OCI-LY3 (cell line): Measurements from ENCODE around the gene GSDME.

Experiments used
- H2AFZ ChIP-seq: fragments of 200-600, 300-600 bp; shearing (Covaris generic); 2 replicates; pipeline ENCODE4 v1.6.0; 2014; ENCODE audit warnings: antibody characterized with exemption, low read depth, low read length
- H3K27ac ChIP-seq: fragments of 200-600, 300-600 bp; sonication (generic); 2 replicates; pipeline ENCODE4 v1.5.1; 2014; ENCODE audit warnings: mild to moderate bottlenecking, low read length, moderate library complexity, mixed read lengths
- H3K27me3 ChIP-seq: fragments of 200-600, 300-600 bp; sonication (generic); 2 replicates; pipeline ENCODE4 v1.6.1; 2014; ENCODE audit warnings: low read depth, low read length, mixed read lengths
- H3K36me3 ChIP-seq: fragments of 200-600, 300-600 bp; sonication (generic); replicated peaks from 2 replicates; pipeline ENCODE3; 2014; ENCODE audit warnings: low read depth, low read length, mixed read lengths
- H3K4me1 ChIP-seq: fragments of 300-600, 200-600 bp; sonication (generic); 2 replicates; pipeline ENCODE4 v1.6.1; 2014; ENCODE audit warnings: low read length, mixed read lengths
- H3K4me2 ChIP-seq: fragments of 200-600, 300-600 bp; sonication (generic); 2 replicates; pipeline ENCODE4 v1.6.1; 2014; ENCODE audit warnings: low read length, mixed read lengths
- H3K4me3 ChIP-seq: fragments of 300-600, 200-600 bp; sonication (generic); 2 replicates; pipeline ENCODE4 v1.5.1; 2014; ENCODE audit warnings: antibody characterized with exemption, mild to moderate bottlenecking, low read length, moderate library complexity
- H3K79me2 ChIP-seq: fragments of 300-600, 200-600 bp; shearing (Covaris generic); 2 replicates; pipeline ENCODE4 v1.6.1; 2014; ENCODE audit warnings: mild to moderate bottlenecking, low read length, mixed read lengths
- H3K9ac ChIP-seq: fragments of 300-600, 200-600 bp; shearing (Covaris generic); 2 replicates; pipeline ENCODE4 v1.6.0; 2014; ENCODE audit warnings: mild to moderate bottlenecking, low read length, moderate library complexity
- H3K9me3 ChIP-seq: fragments of 200-600, 300-600 bp; shearing (Covaris generic); 2 replicates; pipeline ENCODE4 v1.6.1; 2014; ENCODE audit warnings: low read length, mixed read lengths; ENCODE audit not compliant: insufficient read depth
- H4K20me1 ChIP-seq: fragments of 200-600, 300-600 bp; sonication (generic); 2 replicates; pipeline ENCODE4 v1.6.1; 2016; ENCODE audit warnings: low read length, mixed read lengths; ENCODE audit not compliant: insufficient read depth
- EZH2phosphoT487 ChIP-seq: fragments of 200-600 bp; shearing (Covaris generic); IDR thresholded peaks from 2 replicates; pipeline ENCODE4 v1.6.1; 2018; ENCODE audit warnings: antibody characterized with exemption, mixed run types, low read depth
- TF ChIP-seq, protein P1 (sequence below): fragments of 200-600, 300-600 bp; sonication (generic); IDR thresholded peaks from 2 replicates; pipeline ENCODE4 v1.5.1; 2014; ENCODE audit warnings: antibody characterized with exemption, low read length, low read depth

The GSDME gene

DNA sequence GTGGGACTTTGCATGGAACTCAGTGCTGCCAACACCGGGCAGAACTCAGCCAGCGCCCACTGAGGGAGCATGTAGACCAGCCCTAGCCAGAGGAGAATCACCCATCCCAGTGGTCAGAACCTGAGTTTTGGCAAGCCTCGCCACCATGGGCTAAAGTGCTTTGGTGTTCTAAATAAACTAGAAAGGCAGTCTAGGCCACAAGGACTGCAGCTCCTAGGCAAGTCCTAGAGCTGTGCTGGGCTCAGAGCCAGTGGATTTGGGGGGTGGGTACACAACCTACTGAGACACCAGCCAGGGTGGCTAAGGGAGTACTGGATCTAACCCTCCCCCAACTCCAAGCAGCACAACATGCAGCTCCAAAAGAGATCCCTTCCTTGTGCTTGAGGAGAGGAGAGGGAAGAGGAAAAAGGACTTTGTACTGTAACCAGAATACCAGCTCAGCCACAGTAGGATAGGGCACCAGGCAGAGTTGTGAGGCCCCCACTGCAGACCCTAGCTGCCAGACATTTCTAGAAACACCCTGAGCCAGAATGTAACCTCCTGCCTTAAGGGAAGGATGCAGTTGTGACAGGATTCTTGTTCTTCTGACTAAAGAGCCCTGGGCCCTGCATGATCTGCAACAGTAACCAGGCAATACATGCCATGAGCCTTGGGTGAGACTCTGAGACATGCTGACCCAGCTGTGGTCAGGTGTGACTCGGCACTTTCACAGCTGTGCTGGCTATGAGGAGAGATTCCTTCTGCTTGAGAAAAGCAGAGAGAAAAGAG lies 24.4 kb downstream of the GSDME start:
- H3K9me3 ChIP-seq: no peaks in the 10 kb centered on the region
- TF ChIP-seq, protein P1, sequence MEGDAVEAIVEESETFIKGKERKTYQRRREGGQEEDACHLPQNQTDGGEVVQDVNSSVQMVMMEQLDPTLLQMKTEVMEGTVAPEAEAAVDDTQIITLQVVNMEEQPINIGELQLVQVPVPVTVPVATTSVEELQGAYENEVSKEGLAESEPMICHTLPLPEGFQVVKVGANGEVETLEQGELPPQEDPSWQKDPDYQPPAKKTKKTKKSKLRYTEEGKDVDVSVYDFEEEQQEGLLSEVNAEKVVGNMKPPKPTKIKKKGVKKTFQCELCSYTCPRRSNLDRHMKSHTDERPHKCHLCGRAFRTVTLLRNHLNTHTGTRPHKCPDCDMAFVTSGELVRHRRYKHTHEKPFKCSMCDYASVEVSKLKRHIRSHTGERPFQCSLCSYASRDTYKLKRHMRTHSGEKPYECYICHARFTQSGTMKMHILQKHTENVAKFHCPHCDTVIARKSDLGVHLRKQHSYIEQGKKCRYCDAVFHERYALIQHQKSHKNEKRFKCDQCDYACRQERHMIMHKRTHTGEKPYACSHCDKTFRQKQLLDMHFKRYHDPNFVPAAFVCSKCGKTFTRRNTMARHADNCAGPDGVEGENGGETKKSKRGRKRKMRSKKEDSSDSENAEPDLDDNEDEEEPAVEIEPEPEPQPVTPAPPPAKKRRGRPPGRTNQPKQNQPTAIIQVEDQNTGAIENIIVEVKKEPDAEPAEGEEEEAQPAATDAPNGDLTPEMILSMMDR: no peak
- TF ChIP-seq EZH2phosphoT487: no peak
- no peaks in the 10 kb centered on the region for H4K20me1 ChIP-seq
- no peak overlapping the region for H3K9ac ChIP-seq
- no peaks in the 10 kb centered on the region for H3K4me1 ChIP-seq
- H3K36me3 ChIP-seq: no peaks in the 10 kb centered on the region
- no peak overlapping the region for H3K27ac ChIP-seq
- H3K4me3 ChIP-seq: no peak overlapping the region
- no peak overlapping the region for H2AFZ ChIP-seq
- H3K27me3 ChIP-seq: no peaks in the 10 kb centered on the region
- no peak overlapping the region for H3K4me2 ChIP-seq
- H3K79me2 ChIP-seq: no peaks in the 10 kb centered on the region

DNA sequence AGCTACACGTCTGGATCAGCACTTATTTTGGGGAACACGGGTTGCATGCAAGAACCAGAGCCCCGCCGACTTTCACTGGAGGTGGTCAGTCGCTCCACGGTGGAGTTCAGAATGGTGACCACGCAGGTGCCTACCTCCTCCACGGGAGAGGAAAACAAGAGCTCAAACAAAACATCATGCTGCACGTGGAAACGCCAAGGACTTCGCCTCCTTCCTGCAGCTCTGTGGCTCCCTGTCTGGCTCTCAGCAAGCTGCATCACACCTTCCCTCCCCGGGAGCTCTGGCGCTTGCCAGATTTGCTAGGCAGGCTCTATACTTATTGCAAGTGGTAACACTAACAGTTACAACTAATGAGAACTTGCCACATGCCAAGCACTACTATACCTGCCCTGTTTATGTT lies 26.0 kb downstream of the GSDME start:
- Histone ChIP-seq H3K4me2 (no peak overlapping the region), H3K4me3 (no peak overlapping the region), H3K27ac (no peak overlapping the region)

DNA sequence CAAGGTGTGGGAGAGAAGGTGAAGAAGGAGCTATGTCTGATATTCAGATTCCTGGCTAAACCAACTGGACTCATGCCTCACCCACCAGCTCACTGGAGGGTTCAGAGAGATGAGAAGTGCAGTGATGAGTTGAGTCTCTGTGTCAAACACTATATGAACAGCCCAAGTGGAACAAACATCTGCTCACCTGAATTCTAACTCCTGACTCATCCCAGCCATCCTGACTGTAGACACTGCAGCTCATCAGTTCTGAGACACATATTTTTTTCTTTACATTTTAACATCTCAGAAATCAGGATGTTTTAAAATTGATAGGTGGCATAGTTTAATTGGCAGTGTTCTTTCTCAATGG lies 27.3 kb downstream of the GSDME start:
- TF ChIP-seq, protein P1: no peak
- no peak for TF ChIP-seq EZH2phosphoT487
- no peaks in the 10 kb centered on the region for H3K9me3 ChIP-seq
- H3K79me2 ChIP-seq: no peaks in the 10 kb centered on the region
- H3K27ac ChIP-seq: no peak overlapping the region
- H3K36me3 ChIP-seq: no peaks in the 10 kb centered on the region
- H3K9ac ChIP-seq: no peak overlapping the region
- no peak overlapping the region for H2AFZ ChIP-seq
- no peak overlapping the region for H3K4me2 ChIP-seq
- no peak overlapping the region for H3K4me3 ChIP-seq
- no peaks in the 10 kb centered on the region for H3K27me3 ChIP-seq
- H3K4me1 ChIP-seq: no peaks in the 10 kb centered on the region
- no peaks in the 10 kb centered on the region for H4K20me1 ChIP-seq

More for the DNA sequence above, 26.0 kb downstream of the GSDME start:
- H4K20me1 ChIP-seq: no peaks in the 10 kb centered on the region
- H3K27me3 ChIP-seq: no peaks in the 10 kb centered on the region
- no peaks in the 10 kb centered on the region for H3K4me1 ChIP-seq
- TF ChIP-seq EZH2phosphoT487: no peak
- TF ChIP-seq, protein P1: no peak
- no peaks in the 10 kb centered on the region for H3K9me3 ChIP-seq
- no peaks in the 10 kb centered on the region for H3K36me3 ChIP-seq
- no peak overlapping the region for H3K9ac ChIP-seq
- H2AFZ ChIP-seq: no peak overlapping the region
- H3K79me2 ChIP-seq: no peaks in the 10 kb centered on the region

DNA sequence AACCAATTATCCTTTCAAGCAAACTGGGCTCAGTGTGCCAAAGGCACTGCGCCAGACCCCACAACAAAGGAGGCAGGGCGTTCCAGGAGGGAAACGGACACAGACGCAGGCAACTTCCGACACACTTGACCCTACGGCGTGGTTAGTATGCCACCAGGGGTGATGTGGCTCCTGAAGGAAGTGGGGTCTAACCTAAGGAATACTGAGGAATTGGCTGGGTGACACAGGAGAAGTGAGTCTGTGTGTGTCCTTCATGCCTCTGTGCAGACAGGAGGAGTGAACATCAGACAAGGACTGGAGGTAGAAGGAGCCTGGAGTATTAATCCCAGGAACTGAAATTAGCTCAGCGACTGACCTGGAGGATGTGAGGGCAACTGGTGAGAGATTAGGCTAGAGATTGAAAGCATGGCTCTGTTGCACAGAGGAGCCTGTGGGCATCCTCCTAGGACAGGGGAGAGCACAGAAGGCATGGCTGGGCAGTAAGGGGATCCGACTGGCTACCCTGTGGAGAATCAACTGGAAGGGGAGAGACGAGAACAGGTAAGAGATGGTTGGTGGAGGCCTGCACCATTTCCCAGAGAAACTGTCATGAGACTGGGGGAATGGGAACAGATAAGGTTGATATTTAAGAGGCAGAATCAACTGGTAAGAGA lies 27.8 kb downstream of the GSDME start:
- no peak overlapping the region for H3K4me3 ChIP-seq
- peaks cover 2% of the 10 kb centered on the region; the same call in 1 of the 2 replicates for H3K4me1 ChIP-seq
- no peak overlapping the region for H3K4me2 ChIP-seq
- no peaks in the 10 kb centered on the region for H4K20me1 ChIP-seq
- H3K9ac ChIP-seq: no peak overlapping the region
- no peaks in the 10 kb centered on the region for H3K79me2 ChIP-seq
- no peaks in the 10 kb centered on the region for H3K27me3 ChIP-seq
- H3K36me3 ChIP-seq: no peaks in the 10 kb centered on the region
- H2AFZ ChIP-seq: no peak overlapping the region
- no peak for TF ChIP-seq EZH2phosphoT487
- TF ChIP-seq, protein P1: no peak
- H3K27ac ChIP-seq: no peak overlapping the region
- H3K9me3 ChIP-seq: no peaks in the 10 kb centered on the region
